SK-N-SH treated with all-trans-retinoic acid at 6 μM for 48 hours (cell line): ENCODE measurements around the gene PLEKHG3.

ENCODE experiments used
- ARNTL ChIP-seq: fragments of 450-650 bp; formaldehyde crosslinking; IDR thresholded peaks from 2 replicates; pipeline ENCODE4 v1.5.0; 2020; ENCODE audit warnings: low read depth, mild to moderate bottlenecking, moderate library complexity, borderline replicate concordance
- BACH2 ChIP-seq: fragments of 250-450 bp; sonication (Bioruptor Pico); IDR thresholded peaks from 2 replicates; pipeline ENCODE4 v1.9.0; 2021; ENCODE audit warnings: mild to moderate bottlenecking, borderline replicate concordance
- CSDC2 ChIP-seq: fragments of 250-450 bp; sonication (Bioruptor Pico); IDR thresholded peaks from 2 replicates; pipeline ENCODE4 v1.5.0; 2020; ENCODE audit warnings: mild to moderate bottlenecking, moderate library complexity
- ESRRG ChIP-seq: fragments of 250-450 bp; sonication (Bioruptor Pico); IDR thresholded peaks from 2 replicates; pipeline ENCODE4 v1.6.1; 2021; ENCODE audit warnings: mild to moderate bottlenecking
- GLIS3 ChIP-seq: fragments of 250-450 bp; sonication (Bioruptor Pico); IDR thresholded peaks from 2 replicates; pipeline ENCODE4 v1.5.0; 2020; ENCODE audit warnings: mild to moderate bottlenecking, moderate library complexity
- ISL1 ChIP-seq: fragments of 250-450 bp; sonication (Bioruptor Pico); IDR thresholded peaks from 2 replicates; pipeline ENCODE4 v2.1.2; 2022; ENCODE audit warnings: mild to moderate bottlenecking, moderate library complexity
- RARB ChIP-seq: fragments of 250-450 bp; sonication (Bioruptor Pico); IDR thresholded peaks from 2 replicates; pipeline ENCODE4 v1.8.0; 2021; ENCODE audit warnings: mild to moderate bottlenecking, moderate library complexity
- TCF4 ChIP-seq: fragments of 250-450 bp; sonication (Bioruptor Pico); IDR thresholded peaks from 2 replicates; pipeline ENCODE4 v1.8.0; 2021; ENCODE audit warnings: mild to moderate bottlenecking, moderate library complexity, borderline replicate concordance
- ZFP30 ChIP-seq: fragments of 450-650 bp; formaldehyde crosslinking; IDR thresholded peaks from 2 replicates; pipeline ENCODE4 v1.5.0; 2022; ENCODE audit warnings: mild to moderate bottlenecking, moderate library complexity
- TF ChIP-seq, protein P1 (sequence below): fragments of 250-450 bp; sonication (Bioruptor Pico); IDR thresholded peaks from 2 replicates; pipeline ENCODE4 v1.5.1; 2020; ENCODE audit warnings: low read depth, mild to moderate bottlenecking, moderate library complexity
- TF ChIP-seq, protein P2 (sequence below): fragments of 250-450 bp; sonication (Bioruptor Pico); IDR thresholded peaks from 2 replicates; pipeline ENCODE4 v1.5.0; 2020; ENCODE audit warnings: mild to moderate bottlenecking, moderate library complexity
- TF ChIP-seq, protein P3 (sequence below): fragments of 250-450 bp; sonication (Bioruptor Pico); IDR thresholded peaks from 2 replicates; pipeline ENCODE4 v1.8.0; 2021; ENCODE audit warnings: low read depth, mild to moderate bottlenecking, moderate library complexity, borderline replicate concordance

DNA sequence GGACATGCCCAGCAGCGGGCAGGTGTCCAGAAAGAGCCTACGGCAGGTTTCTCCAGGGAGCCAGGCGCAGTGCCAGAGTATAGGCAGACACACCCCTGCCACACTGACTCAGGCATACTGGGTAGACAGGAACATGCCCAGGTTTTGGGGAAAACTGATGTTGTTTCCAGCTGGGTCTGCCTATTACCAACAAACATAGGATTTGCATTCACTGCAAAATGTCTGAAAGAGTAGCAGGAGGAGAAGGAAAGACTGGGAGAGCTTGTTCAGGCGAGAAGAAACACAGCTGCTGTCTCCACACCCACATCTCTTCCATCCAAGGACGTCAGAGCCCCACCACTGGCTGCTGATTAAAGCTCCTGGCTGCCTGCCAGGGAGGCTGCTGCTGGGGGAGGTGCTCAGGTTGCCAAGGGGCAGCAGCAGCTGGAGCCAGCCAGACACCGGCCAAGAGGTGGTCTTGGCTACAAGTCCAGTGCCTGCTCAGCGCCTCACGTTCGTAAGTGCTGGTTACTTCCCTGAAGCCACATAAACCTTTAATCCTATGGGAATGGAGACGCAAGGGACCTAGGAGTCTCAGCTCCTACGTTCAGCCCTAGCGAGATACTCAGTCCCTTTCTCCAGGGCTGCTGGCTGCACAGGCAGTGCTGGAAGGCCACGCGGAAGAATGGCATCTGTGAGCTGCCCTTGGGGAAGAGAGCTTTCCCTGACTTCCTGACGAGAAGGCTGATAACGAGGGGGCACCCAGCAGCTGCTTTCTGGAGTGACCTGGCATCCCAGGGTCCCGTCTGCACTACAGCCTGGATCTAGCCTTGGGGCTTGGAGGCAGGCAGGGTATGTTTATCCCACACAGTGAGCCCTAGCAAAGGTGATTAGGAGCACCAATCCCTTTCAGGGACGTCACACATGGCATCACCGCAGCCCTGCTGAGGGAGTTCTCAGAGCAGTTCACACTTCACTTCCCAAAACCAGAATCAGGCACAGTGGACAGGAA lies 58.1 kb downstream of the PLEKHG3 start:
- TF ChIP-seq CSDC2 (CRISPR knock-in tag) = no peak
- TF ChIP-seq, protein P1, sequence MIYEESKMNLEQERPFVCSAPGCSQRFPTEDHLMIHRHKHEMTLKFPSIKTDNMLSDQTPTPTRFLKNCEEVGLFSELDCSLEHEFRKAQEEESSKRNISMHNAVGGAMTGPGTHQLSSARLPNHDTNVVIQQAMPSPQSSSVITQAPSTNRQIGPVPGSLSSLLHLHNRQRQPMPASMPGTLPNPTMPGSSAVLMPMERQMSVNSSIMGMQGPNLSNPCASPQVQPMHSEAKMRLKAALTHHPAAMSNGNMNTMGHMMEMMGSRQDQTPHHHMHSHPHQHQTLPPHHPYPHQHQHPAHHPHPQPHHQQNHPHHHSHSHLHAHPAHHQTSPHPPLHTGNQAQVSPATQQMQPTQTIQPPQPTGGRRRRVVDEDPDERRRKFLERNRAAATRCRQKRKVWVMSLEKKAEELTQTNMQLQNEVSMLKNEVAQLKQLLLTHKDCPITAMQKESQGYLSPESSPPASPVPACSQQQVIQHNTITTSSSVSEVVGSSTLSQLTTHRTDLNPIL = no peak
- TF ChIP-seq RARB (CRISPR knock-in tag) = no peak
- peak; percentile 53; the same call in 1 of the 2 replicates for TF ChIP-seq TCF4 (CRISPR knock-in tag)
- no peak for TF ChIP-seq ARNTL
- TF ChIP-seq, protein P2, sequence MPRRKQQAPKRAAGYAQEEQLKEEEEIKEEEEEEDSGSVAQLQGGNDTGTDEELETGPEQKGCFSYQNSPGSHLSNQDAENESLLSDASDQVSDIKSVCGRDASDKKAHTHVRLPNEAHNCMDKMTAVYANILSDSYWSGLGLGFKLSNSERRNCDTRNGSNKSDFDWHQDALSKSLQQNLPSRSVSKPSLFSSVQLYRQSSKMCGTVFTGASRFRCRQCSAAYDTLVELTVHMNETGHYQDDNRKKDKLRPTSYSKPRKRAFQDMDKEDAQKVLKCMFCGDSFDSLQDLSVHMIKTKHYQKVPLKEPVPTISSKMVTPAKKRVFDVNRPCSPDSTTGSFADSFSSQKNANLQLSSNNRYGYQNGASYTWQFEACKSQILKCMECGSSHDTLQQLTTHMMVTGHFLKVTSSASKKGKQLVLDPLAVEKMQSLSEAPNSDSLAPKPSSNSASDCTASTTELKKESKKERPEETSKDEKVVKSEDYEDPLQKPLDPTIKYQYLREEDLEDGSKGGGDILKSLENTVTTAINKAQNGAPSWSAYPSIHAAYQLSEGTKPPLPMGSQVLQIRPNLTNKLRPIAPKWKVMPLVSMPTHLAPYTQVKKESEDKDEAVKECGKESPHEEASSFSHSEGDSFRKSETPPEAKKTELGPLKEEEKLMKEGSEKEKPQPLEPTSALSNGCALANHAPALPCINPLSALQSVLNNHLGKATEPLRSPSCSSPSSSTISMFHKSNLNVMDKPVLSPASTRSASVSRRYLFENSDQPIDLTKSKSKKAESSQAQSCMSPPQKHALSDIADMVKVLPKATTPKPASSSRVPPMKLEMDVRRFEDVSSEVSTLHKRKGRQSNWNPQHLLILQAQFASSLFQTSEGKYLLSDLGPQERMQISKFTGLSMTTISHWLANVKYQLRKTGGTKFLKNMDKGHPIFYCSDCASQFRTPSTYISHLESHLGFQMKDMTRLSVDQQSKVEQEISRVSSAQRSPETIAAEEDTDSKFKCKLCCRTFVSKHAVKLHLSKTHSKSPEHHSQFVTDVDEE (CRISPR knock-in tag) = peak; percentile 33; the same call in 1 of the 2 replicates
- no peak for TF ChIP-seq ZFP30 (CRISPR knock-in tag)
- no peak for TF ChIP-seq ESRRG (CRISPR knock-in tag)
- TF ChIP-seq BACH2 (CRISPR knock-in tag) = no peak
- TF ChIP-seq GLIS3 (CRISPR knock-in tag) = no peak
- TF ChIP-seq, protein P3, sequence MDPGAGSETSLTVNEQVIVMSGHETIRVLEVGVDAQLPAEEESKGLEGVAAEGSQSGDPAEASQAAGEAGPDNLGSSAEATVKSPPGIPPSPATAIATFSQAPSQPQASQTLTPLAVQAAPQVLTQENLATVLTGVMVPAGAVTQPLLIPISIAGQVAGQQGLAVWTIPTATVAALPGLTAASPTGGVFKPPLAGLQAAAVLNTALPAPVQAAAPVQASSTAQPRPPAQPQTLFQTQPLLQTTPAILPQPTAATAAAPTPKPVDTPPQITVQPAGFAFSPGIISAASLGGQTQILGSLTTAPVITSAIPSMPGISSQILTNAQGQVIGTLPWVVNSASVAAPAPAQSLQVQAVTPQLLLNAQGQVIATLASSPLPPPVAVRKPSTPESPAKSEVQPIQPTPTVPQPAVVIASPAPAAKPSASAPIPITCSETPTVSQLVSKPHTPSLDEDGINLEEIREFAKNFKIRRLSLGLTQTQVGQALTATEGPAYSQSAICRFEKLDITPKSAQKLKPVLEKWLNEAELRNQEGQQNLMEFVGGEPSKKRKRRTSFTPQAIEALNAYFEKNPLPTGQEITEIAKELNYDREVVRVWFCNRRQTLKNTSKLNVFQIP (CRISPR knock-in tag) = no peak
- no peak for TF ChIP-seq ISL1 (CRISPR knock-in tag)
